ENCODE measurements around the gene PRKAA1.

- TF ChIP-seq CTCF (conservative IDR thresholded peaks at IDR 0.05; ENCODE audit: low read length) (no peak), EZH2phosphoT487 (IDR thresholded peaks at IDR 0.05; ENCODE audit: borderline replicate concordance) (no peak)
Observed at GRCh38 chr5:40828021-40828631, 30.0 kb upstream of the PRKAA1 start.

All from Loucy (cell line).